SKM-1 treated with dmso at 0.1 percent for 144 hours (cell line): ENCODE data around the gene CISD3.

ENCODE experiments used
- DNase-seq: peaks from one replicate; lab custom pipeline; 2025; ENCODE audit not compliant: unreplicated experiment; lab: John Stamatoyannopoulos, UW

The CISD3 gene

DNA sequence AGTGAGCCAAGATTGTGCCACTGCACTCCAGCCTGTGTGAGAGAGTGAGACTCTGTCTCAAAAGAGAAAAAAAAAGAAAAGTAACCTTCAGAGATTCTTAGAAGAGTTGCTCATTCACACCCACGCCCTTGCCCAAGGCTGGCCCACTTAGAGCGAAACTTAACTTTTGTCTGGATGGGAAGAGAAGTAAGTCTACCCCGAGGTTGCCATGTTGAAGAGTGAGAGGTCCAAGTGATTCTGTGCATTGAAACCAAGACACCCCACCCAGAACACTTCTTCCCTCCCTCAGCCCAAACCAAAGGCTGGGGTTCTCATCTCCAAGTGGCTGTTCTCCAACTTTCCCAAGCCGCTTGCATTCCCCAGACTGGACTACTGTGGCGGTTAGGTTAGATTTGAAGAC is 2.4 kb upstream of the CISD3 start:
- no peak for DNase-seq

DNA sequence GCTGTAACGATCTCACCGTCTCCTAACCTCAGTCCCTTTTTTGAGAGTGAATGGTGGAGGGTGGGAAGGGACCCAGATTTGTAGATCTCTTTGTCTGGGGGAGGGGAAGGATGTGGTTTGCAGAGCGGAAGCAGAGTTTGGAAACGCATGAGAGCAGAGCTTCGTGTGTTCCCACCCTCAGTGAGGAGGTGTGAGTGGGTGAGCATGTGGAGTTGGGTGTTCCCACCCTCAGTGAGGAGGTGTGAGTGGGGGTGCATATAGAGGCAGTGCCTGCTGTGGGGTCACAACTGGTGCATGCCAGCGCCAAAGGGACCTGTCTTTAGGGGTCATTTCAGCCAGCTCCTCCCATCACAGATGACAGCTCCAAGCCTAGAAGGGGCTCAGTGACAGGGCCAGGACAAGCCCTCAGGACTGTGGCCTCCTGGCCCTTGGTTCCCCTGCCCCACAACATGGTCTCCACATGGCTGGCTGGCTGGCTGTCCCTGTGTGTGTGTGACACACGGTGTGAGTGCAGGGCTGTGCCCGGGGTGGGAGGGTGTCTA is 1.8 kb upstream of the CISD3 start:
- peak; percentile 32 for DNase-seq

DNA sequence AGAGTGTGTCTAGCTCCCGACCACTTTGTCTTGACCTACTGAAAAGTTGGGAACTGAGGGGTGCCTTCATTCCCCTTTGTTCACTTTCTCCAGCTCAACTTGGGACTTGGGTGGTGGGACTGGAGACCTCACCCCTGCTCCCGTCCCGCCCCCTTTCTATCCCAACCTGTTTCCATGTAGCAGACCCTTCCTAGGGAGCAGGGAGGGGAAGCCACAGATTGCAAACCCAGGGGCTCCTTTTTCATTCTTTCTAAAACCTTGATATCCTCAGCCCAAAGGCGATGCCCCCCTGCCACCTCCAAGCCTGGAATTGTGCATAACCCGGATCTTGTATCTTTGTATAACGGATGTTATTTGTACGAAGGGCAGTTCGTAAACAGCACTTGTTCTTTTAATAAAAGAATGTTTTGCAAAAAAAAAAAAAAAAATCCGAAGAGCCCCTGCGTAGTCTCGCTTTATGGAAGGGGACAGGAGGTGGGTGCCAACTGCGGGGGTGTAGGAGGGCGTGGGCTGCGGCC is 714 bp upstream of the CISD3 start:
- no peak for DNase-seq

DNA sequence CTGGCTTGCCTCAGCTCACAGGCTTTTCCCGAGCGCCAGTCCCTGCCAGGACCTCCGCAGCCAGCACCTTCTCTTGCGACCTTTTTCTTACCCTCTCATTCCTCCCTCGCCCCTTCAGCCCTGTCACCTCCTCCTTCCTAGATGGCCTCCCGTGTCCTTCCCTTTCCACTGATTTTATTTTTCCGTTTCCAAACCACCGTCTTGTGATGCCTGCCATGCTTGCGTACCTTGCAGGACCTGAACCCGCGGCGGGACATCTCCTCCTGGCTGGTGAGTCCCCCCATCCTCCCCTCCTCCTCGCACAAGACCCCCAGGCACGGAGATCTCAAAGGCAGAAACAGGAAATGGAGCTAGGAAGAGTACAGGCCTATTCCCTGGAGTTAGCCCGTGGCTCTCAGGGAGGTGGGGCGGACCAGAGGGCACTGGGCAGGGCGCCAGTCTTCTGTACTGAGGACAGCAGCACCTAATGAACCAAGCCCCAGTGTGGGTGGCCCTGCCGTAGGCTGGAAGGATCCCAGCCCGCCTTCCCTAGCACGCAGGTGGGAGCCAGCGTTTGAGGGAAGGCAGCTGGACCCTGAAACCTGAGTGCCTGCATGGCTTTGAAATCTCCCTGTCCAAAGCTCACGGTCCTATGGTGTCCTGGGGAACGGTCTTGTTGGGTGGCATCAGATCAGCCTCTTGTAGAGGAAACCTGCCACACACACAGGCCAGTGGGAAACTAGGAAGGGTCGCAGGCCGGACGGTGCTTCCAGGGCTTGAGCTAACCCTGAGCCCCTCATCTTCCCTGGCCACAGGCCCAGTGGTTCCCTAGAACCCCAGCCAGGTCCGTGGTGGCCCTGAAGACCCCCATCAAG is 612 bp downstream of the CISD3 start:
- no peak for DNase-seq

DNA sequence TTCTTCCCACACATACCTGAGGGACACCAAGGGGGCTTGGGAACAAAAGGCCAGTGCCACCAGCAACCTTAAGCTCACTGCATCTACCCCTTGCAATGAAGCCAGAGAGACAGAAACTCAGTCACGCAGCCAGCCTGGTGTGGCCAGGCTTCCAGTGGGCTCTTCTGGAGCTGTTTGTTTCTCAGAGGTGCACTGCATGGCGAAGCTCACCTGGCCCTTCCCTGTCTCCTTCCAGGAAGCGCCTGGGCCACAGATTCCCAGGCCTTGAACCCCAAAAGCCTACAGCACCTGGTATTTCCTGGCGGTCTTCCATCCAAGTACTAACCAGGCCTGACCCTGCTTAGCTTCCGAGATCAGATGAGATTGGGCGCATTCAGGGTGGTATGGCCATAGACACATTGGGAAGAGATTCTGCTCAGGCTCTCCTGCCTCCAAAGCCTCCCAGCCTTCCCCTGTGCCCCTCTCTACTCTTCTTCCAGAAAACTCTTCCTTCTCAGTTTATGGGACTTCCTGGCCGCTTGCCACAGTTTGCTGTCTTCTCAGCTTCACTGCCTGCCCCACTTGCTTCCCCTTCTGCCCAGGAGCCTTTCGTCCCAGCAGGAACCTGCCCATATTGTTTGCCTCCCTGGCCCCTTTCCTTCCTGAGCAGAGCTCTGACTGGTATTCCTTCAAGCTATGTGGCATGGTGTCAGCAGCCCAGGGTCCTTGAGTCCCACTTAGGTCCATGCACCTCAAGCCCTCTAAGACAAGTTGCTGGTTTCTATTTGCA is 1.6 kb downstream of the CISD3 start:
- no peak for DNase-seq

DNA sequence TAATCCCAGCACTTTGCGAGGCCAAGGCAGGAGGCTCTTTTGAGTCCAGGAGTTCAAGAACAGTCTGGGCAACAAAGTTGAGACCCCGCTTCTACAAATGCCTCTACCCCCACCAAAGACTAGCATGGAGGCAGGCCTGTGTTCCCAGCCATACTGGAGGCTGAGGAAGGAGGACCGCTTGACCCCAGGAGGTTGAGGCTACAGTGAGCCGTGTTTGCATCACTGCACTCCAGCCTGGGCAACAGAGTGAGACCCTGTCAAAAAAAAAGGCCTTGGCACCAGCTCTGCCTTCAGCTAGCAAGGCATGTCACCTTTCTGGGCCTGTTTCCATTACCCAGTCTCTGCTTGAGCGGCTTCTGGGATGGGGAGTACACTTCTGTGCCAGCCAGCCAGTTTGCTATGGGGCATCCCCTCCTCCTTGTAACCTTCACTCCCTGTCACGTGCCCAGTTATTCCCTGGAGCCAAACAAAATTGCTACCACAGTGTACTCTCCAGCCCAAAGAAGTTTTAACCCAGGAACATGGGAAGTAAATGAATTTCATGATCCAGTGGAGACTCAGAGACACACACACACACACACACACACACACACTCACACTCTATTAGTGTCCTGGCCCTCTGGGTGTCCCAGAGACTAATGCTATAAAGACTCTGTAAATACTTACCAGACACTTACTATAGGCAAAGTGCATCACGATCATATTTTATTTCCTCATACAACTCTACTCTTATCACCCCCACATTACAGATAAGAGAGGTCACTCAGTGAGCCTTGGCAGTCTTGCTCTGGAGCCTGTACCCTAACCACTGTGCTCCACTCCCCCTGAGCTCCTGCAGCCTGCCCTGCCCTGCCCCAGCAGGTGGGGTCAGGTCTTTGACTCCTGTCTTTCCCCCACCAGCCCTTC is 2.5 kb downstream of the CISD3 start:
- no peak for DNase-seq

DNA sequence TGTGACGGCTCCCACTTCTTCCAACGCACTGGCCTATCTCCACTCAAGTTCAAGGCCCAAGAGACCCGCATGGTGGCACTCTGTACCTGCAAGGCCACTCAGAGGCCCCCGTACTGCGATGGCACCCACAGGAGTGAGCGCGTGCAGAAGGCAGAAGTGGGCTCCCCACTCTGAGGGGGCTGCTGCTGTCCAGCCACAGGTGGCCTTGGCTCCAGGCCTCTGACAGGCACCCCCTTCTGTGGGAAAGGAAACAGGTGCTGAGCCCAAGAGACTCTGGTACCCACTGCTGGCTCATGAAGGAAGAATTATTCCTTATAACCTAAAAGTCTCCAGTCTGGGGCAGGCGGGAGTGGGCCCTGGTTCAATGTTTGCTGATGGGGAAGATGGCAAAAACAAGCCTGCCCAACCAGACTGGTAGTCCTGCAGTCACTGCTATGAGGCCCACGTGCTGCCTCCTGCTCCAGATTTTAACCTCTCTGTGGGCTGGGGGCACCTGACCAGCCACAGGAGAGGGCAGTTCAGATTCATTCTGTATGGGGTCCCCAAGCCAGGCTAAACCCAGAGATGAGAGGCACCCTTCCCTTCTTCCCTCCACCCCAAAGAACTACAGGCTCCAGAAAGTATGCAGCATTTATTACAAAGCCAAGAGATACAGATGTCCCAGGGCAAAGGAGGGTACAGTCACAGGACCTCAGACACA is 3.3 kb downstream of the CISD3 start:
- no peak for DNase-seq

DNA sequence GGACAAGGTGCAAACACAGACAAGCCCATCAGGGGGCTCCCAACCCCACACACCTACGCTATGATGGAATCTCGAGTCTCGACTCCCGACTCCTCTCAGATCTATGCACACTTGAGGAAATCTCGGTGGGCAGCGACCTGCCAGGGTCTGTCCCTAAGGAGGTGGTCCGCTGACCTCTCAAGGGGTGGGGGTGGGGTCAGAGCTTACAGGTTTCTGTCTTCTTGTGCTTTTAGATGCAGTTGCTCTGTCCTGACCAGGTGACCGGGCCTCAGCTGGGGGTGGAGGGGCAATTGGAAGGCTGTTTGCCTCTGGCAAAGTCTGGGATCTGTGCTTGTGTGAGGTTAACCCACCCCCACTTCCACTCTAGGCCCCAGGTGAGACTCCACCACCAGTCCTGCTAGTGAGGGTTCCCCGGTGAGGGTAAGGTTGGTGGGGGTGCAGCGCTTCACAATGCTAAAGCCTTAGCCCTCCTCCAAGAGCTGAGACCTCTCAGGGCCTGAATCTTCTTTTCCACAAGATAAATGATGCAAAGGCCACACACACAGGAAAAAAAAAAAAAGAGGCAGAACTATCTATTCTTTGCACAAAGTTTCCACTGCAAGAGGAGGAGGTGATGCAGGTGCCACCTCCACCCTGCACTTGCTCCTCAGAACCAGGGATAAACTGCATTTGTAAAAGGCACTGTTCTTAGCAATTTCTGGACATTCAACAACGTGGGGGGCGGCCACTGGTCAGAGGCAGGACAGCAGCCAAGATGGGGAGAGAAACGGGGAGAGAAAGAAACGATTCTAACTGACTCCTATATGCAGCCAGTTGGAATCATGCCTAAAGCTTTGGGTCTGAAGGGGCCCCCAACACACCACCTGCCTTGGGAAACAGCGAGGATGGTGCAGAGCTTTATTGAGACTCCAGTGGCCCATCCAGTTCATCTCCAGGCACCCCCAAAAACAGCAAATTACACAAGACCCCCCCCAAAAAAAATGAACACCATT is 4.1 kb downstream of the CISD3 start:
- DNase-seq, result peak; percentile 10

DNA sequence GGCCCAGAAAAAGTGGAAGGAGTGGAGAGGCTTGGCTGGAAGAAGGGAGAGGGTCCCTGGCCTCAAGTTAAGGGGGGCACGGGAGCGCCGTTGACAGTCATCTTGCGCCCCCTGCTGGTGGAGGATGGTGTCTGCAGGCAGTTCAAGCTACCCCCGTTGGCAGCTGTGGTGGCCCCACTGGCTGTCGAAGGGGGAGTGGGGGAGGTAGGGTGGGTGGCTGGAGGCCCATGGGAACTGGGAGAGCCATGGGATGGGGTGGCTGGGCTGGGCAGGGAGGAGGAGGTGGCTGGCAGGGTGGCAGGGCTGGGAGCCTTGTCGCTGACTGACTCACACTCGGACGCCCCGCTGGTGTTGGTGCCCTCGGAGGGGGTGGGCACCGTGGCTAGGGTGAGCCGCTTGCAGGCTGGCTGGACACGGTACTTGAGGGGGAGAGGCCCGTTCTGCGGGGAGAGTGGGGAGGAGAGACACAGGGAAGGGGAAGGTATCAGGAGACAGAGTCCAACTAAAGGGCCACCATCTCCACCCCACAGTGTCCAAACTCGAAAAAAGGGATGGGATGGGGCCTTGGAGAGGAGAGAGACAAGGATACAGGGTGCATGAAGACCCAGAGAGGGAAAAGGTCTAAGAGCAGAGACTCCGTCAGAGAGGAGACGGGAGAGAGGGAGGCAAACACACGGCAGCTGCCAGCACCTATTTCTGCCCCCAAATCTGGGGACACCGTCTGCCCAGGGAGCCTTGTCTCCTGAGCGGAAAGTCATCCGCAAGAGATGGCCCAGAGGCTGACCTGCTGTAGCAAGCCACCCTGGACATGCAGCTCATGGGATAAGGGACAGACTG is 5.2 kb downstream of the CISD3 start:
- no peak for DNase-seq

DNA sequence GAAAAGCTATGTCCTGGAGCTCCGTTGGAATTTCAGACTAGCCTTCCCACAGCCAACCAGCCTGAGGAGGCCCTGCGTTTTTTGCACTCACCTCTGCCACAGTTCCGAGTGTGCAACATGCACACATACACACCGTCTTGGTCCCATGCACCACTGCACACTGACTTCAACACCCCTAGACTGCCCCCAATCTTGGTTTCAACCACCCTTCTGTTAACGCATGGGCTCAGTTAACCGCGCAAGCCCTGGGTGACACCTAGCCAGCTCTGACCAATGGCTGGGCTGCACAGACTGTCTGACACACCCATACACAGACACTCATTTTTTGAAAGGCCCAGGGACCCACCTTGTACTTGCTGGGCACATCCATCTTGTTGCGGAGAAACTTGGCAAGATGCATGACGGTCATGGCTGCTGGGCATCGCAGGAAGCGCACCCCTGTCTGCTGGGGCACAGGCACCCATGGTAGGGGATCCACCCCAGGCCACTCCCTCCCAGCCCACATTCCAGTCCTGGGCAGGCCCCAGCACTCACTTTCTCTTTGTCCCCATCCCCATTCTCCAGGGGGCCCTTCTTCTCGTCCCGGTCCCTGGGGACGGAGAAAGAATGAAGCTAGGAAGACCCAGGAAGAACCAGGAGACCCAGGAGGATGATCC is 8.0 kb downstream of the CISD3 start:
- DNase-seq, result no peak

DNA sequence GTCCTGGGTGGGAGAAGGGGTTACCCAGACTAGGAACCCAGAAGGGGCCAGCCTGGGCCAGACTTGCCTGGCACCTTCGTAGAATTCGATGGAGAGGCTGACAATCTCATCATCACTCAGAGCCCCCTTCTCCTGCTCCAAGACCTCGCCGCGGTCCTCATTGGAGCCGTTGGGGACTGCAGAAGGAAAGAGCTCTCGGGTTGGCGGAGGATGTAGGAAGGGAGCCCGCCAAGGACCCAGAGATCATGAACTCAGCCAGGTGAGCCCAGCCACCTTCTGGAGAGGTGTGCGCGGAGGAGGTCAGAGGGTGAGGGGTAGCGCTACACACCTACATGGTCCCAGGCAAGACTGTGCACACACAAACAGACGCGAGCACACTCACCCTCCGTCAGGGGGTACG is 8.5 kb downstream of the CISD3 start:
- DNase-seq, result no peak

DNA sequence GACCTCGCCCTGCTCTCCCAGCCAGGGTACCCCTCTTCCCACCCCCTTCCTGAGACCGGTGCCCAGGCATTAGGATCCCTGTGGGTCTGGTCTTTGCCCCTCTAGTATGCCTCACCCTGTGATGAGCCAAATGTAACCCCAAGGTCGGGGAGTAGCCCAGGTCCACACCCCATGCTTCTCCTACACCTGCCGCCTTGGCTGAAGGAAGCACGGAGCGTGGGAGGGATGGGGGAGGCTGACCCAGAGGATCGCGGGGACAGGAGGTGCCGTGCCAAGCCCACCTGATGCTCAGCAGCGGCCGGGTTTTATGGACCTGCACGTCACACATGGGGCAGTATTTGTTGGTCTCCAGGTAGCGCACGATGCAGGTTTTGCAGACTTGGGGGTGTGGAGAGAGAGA is 9.2 kb downstream of the CISD3 start:
- no peak for DNase-seq

DNA sequence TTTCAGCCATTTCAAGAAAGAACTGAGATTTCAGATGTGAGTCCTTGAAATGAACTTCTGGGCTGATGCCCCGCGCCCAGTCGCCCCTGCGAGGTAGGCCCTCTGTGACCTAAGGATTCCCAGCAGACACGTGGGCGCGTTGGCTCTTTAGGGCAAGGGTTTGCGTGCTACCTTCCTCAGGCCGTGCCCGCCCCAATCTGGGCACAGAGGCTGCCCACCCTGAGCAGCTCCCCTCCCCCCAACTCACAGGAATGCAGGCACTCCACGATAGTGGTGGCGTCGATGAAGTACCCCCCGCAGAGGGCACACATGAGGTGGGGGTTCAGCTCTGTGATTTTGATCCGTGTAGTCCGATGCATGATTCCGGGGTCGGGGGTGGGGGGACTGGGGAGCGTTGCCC is 9.9 kb downstream of the CISD3 start:
- no peak for DNase-seq

DNA sequence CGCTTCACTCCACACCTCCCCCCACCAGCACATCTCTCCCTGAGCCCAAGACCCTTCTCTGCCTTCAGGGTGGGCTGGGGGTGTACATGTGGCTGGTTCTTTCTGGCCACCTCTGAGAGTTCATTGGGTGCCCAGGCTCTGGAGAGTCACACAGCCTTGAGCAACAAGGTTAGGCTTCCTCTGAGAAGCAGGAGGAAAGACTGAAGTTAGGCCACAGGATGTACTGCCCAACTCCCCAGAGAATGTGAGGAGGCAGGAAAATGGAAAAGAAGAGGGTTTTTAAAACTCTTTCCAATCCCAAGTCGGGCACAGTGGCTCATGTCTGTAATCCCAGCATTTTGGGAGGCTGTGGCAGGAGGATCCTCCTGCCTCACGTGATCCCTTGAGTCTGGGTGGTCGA is 10.7 kb downstream of the CISD3 start:
- DNase-seq, result no peak

DNA sequence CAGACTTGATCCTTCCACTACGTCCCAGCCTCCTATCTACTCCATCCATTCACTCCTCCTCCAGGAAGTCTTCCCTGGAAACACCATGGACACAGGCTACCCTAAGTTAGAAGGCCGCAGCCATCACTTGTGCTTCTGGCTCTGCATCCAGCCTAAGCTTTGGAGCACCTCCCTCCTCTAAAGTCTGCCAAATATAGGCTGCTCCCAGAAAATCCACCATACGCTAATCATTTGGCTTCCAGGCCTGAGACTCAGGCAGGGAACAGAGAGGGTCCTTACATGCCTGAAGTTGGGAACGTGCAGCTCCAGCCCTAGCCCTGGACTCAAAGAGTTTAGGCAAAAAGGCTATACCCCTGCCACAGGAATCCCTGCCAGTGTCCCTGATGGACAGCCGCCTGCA is 11.3 kb downstream of the CISD3 start:
- no peak for DNase-seq

DNA sequence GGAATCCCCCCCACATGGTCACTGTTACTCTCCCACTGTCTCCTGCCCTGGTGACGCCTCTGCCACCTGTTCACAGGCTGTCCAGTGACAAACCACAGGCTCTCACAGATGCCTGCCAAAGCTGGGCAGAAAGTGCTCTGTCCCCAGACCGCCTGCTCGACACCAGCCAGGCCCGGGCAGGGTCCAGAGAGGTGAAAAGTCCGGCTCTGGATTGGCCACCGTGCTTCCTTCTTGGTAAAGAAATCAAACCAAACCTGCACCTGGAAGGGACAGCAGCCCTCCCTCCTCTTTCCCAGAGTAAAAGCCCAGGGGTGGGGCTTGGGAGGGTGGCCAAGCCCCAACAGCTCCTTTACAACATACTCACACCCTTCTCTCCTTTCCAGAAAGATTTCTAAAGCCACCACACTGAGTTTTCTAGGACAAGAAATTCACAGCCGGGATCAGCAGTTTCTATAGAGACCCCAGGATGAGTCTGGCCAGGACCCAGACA is 11.8 kb downstream of the CISD3 start:
- no peak for DNase-seq
